ENCODE data around the gene CHRNG. TPM values are rescaled to one million over a fixed set of nuclear protein-coding genes. Genes with fewer than 3 reads are reported as not detected.

The CHRNG gene
- total and polyA plus RNA-seq, 7 experiments from 2014 or later: 0.10 to 0.26 TPM; not detected in 5

GRCh38 chr2:232537079-232537478 is 2.4 kb upstream of the CHRNG start:
- Histone ChIP-seq H3K4me1 (ENCODE audit: control insufficient read depth in 2 of 2, insufficient read depth in 2 of 2, low read length in 2 of 2) (no peaks in the 10 kb centered on the region), H3K4me3 (ENCODE audit: low read length) (no peak overlapping the region), H3K27ac (ENCODE audit: low read depth, low read length) (no peak overlapping the region), H3K9me3 (ENCODE audit: control insufficient read depth in 2 of 3, low read length in 3 of 3) (peaks cover 0 to 7% (median 0%) of the 10 kb centered on the region in 3 experiments), H3K36me3 (ENCODE audit: control insufficient read depth in 2 of 3, insufficient read depth in 3 of 3, low read length in 3 of 3) (no peaks in the 10 kb centered on the region), H3K27me3 (ENCODE audit: control insufficient read depth in 2 of 2, insufficient read depth in 2 of 2, low read length in 2 of 2) (no peaks in the 10 kb centered on the region)
- no peaks in the 10 kb centered on the region for H3K36me3 Mint-ChIP-seq
- intact Hi-C loops (cut with micrococcal nuclease): no loop called here
- H3K4me3 Mint-ChIP-seq: no peak overlapping the region
- peaks cover 9 to 14% (median 12%) of the 10 kb centered on the region in 5 donors for H3K27me3 Mint-ChIP-seq
- ATAC-seq: no peak
- no peak overlapping the region for H3K27ac Mint-ChIP-seq
- peaks cover 0 to 6% (median 0%) of the 10 kb centered on the region in 11 donors for H3K9me3 Mint-ChIP-seq
- POLR2A ChIA-PET: no interaction called here
- CTCF ChIA-PET: no interaction called here
- DNase-seq: no peak
- peaks cover 0 to 11% (median under 1%) of the 10 kb centered on the region in 7 donors for H3K4me1 Mint-ChIP-seq

- POLR2A ChIA-PET: interaction anchor here (0.5 to 0.8 kb wide), 2 partner anchors 13 to 15 kb away, joined by 3 read pairs; partner anchors contain the start of gene TIGD1
- H3K4me1 Mint-ChIP-seq: peaks cover 0 to 11% (median 5%) of the 10 kb centered on the region in 7 donors
- intact Hi-C loops (cut with micrococcal nuclease): no loop called here
- peaks cover 0 to 6% (median 0%) of the 10 kb centered on the region in 11 donors for H3K9me3 Mint-ChIP-seq
- Histone ChIP-seq H3K36me3 (ENCODE audit: control insufficient read depth in 2 of 3, insufficient read depth in 3 of 3, low read length in 3 of 3) (no peaks in the 10 kb centered on the region), H3K4me3 (ENCODE audit: low read length) (no peak overlapping the region), H3K27ac (ENCODE audit: low read depth, low read length) (no peak overlapping the region), H3K27me3 (ENCODE audit: control insufficient read depth in 2 of 2, insufficient read depth in 2 of 2, low read length in 2 of 2) (no peaks in the 10 kb centered on the region), H3K9me3 (ENCODE audit: control insufficient read depth in 2 of 3, low read length in 3 of 3) (peaks cover 0 to 7% (median 0%) of the 10 kb centered on the region in 3 experiments), H3K4me1 (ENCODE audit: control insufficient read depth in 2 of 2, insufficient read depth in 2 of 2, low read length in 2 of 2) (no peaks in the 10 kb centered on the region)
- DNase-seq: no peak
- no peak overlapping the region for H3K27ac Mint-ChIP-seq
- ATAC-seq: no peak
- no peaks in the 10 kb centered on the region for H3K36me3 Mint-ChIP-seq
- H3K4me3 Mint-ChIP-seq: no peak overlapping the region
- H3K27me3 Mint-ChIP-seq: peaks cover 9 to 14% (median 12%) of the 10 kb centered on the region in 5 donors
- CTCF ChIA-PET: no interaction called here
Measured at GRCh38 chr2:232537499-232537898, 2.0 kb upstream of the CHRNG start.

GRCh38 chr2:232538671-232539070 is 821 bp upstream of the CHRNG start:
- intact Hi-C loops (cut with micrococcal nuclease): no loop called here
- Mint-ChIP-seq H3K27me3 (peaks cover 4 to 12% (median 9%) of the 10 kb centered on the region in 5 donors), H3K4me1 (peaks cover 0 to 16% (median 5%) of the 10 kb centered on the region in 7 donors), H3K9me3 (peaks cover 0 to 6% (median 0%) of the 10 kb centered on the region in 11 donors), H3K36me3 (peaks cover 0 to 3% (median 0%) of the 10 kb centered on the region in 5 donors), H3K27ac (no peak overlapping the region), H3K4me3 (no peak overlapping the region)
- Histone ChIP-seq H3K36me3 (ENCODE audit: control insufficient read depth in 2 of 3, insufficient read depth in 3 of 3, low read length in 3 of 3) (no peaks in the 10 kb centered on the region), H3K9me3 (ENCODE audit: control insufficient read depth in 2 of 3, low read length in 3 of 3) (peaks cover 0 to 7% (median 0%) of the 10 kb centered on the region in 3 experiments), H3K27ac (ENCODE audit: low read depth, low read length) (no peak overlapping the region), H3K4me3 (ENCODE audit: low read length) (no peak overlapping the region), H3K27me3 (ENCODE audit: control insufficient read depth in 2 of 2, insufficient read depth in 2 of 2, low read length in 2 of 2) (no peaks in the 10 kb centered on the region), H3K4me1 (ENCODE audit: control insufficient read depth in 2 of 2, insufficient read depth in 2 of 2, low read length in 2 of 2) (no peaks in the 10 kb centered on the region)
- CTCF ChIA-PET: interaction anchor here (0.7 kb wide), 1 partner anchor 344 kb away, joined by 4 read pairs; no protein-coding TSS in a partner anchor
- no peak for ATAC-seq
- DNase-seq: no peak
- POLR2A ChIA-PET: no interaction called here

- H3K27ac Mint-ChIP-seq: no peak overlapping the region
Measured at GRCh38 chr2:232540441-232541041, 1.0 kb downstream of the CHRNG start.

GRCh38 chr2:232541195-232541960 is 1.9 kb downstream of the CHRNG start:
- Mint-ChIP-seq H3K4me3 (no peak overlapping the region), H3K9me3 (peaks cover 0 to 3% (median 0%) of the 10 kb centered on the region in 11 donors), H3K27ac (peak overlapping the region in 1 of 9 donors; percentile 88), H3K27me3 (peaks cover 0 to 12% (median 9%) of the 10 kb centered on the region in 5 donors), H3K4me1 (peaks cover 5 to 21% (median 14%) of the 10 kb centered on the region in 7 donors), H3K36me3 (peaks cover under 1 to 19% (median 5%) of the 10 kb centered on the region in 5 donors)
- peak; percentile 45 for ATAC-seq
- Histone ChIP-seq H3K9me3 (ENCODE audit: control insufficient read depth in 2 of 3, low read length in 3 of 3) (no peaks in the 10 kb centered on the region), H3K4me3 (ENCODE audit: low read length) (no peak overlapping the region), H3K4me1 (ENCODE audit: control insufficient read depth in 2 of 2, insufficient read depth in 2 of 2, low read length in 2 of 2) (peaks cover 0 to 4% of the 10 kb centered on the region in 2 donors), H3K36me3 (ENCODE audit: control insufficient read depth in 2 of 3, insufficient read depth in 3 of 3, low read length in 3 of 3) (peaks cover 0 to 16% (median 0%) of the 10 kb centered on the region in 3 experiments), H3K27ac (ENCODE audit: low read depth, low read length) (no peak overlapping the region), H3K27me3 (ENCODE audit: control insufficient read depth in 2 of 2, insufficient read depth in 2 of 2, low read length in 2 of 2) (no peaks in the 10 kb centered on the region)
- ChIA-PET POLR2A (no interaction called here), CTCF (interaction anchor here (0.6 kb wide), 1 partner anchor 1900 kb away, joined by 4 read pairs; no protein-coding TSS in a partner anchor)
- intact Hi-C loops (cut with micrococcal nuclease): no loop called here
- DNase-seq: no peak

More at GRCh38 chr2:232540441-232541041, 1.0 kb downstream of the CHRNG start:
- peaks cover 0 to 21% (median 11%) of the 10 kb centered on the region in 7 donors for H3K4me1 Mint-ChIP-seq
- no peak overlapping the region for H3K4me3 Mint-ChIP-seq
- H3K36me3 Mint-ChIP-seq: peaks cover 0 to 11% (median 4%) of the 10 kb centered on the region in 5 donors
- H3K9me3 Mint-ChIP-seq: peaks cover 0 to 6% (median 0%) of the 10 kb centered on the region in 11 donors
- no peak overlapping the region for H3K27ac ChIP-seq (ENCODE audit: low read depth, low read length)
- peaks cover 0 to 12% (median 9%) of the 10 kb centered on the region in 5 donors for H3K27me3 Mint-ChIP-seq
- ChIA-PET POLR2A (no interaction called here), CTCF (no interaction called here)
- DNase-seq: no peak
- H3K36me3 ChIP-seq (ENCODE audit: control insufficient read depth in 2 of 3, insufficient read depth in 3 of 3, low read length in 3 of 3): peaks cover 0 to 8% (median 0%) of the 10 kb centered on the region in 3 experiments
- H3K9me3 ChIP-seq (ENCODE audit: control insufficient read depth in 2 of 3, low read length in 3 of 3): peaks cover 0 to 7% (median 0%) of the 10 kb centered on the region in 3 experiments
- H3K27me3 ChIP-seq (ENCODE audit: control insufficient read depth in 2 of 2, insufficient read depth in 2 of 2, low read length in 2 of 2): no peaks in the 10 kb centered on the region
- intact Hi-C loops (cut with micrococcal nuclease): no loop called here
- no peaks in the 10 kb centered on the region for H3K4me1 ChIP-seq (ENCODE audit: control insufficient read depth in 2 of 2, insufficient read depth in 2 of 2, low read length in 2 of 2)
- ATAC-seq: no peak
- no peak overlapping the region for H3K4me3 ChIP-seq (ENCODE audit: low read length)

- Histone ChIP-seq H3K4me1 (ENCODE audit: control insufficient read depth in 2 of 2, insufficient read depth in 2 of 2, low read length in 2 of 2) (peaks cover 0 to 8% of the 10 kb centered on the region in 2 donors), H3K4me3 (ENCODE audit: low read length) (no peak overlapping the region), H3K9me3 (ENCODE audit: control insufficient read depth in 2 of 3, low read length in 3 of 3) (no peaks in the 10 kb centered on the region), H3K27me3 (ENCODE audit: control insufficient read depth in 2 of 2, insufficient read depth in 2 of 2, low read length in 2 of 2) (no peaks in the 10 kb centered on the region), H3K36me3 (ENCODE audit: control insufficient read depth in 2 of 3, insufficient read depth in 3 of 3, low read length in 3 of 3) (peaks cover 0 to 21% (median 0%) of the 10 kb centered on the region in 3 experiments), H3K27ac (ENCODE audit: low read depth, low read length) (no peak overlapping the region)
- Mint-ChIP-seq H3K27ac (peak overlapping the region in 4 of 9 donors; percentile 1 to 73 (median 64)), H3K4me3 (no peak overlapping the region), H3K9me3 (no peaks in the 10 kb centered on the region), H3K27me3 (peaks cover 0 to 12% (median 5%) of the 10 kb centered on the region in 5 donors), H3K4me1 (peaks cover 11 to 25% (median 16%) of the 10 kb centered on the region in 7 donors), H3K36me3 (peaks cover 3 to 23% (median 9%) of the 10 kb centered on the region in 5 donors)
- ChIA-PET CTCF (interaction anchor here (0.6 kb wide), 1 partner anchor 1901 kb away, joined by 4 read pairs; no protein-coding TSS in a partner anchor), POLR2A (no interaction called here)
- no peak for ATAC-seq
- intact Hi-C loops (cut with micrococcal nuclease): no loop called here
- no peak for DNase-seq
Measured at GRCh38 chr2:232541961-232542714, 2.6 kb downstream of the CHRNG start.
